GM19035 (cell line): ENCODE measurements around the gene POLE3.
A peak's percentile ranks its signal among the peaks of the same experiment; 100 is the strongest.
"Not testable (repeated sequence)": the region's sequence is repeated elsewhere in the genome, so short reads cannot be mapped to it uniquely, and the experiment has no call there.

Experiments
- ATAC-seq: cut with Tn5 transposase; IDR thresholded peaks from one replicate; pipeline ENCODE4 v1.9.1; 2021; ENCODE audit not compliant: unreplicated experiment

POLE3 gene

DNA sequence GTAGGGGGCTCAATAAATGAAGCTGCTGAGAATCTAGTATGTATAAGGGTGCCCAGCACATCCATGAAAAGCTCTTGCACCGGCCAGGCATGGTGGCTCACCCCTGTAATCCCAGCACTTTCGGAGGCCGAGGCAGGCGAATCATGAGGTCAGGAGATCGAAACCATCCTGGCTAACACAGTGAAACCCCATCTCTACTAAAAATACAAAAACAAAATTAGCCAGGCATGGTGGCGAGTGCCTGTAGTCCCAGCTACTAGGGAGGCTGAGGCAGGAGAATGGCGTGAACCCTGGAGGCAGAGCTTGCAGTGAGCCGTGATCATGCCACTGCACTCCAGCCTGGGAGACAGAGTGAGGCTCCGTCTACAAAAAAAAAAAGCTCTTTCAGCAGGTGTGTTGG lies 4.1 kb downstream of the POLE3 start:
- ATAC-seq: not testable (repeated sequence)

DNA sequence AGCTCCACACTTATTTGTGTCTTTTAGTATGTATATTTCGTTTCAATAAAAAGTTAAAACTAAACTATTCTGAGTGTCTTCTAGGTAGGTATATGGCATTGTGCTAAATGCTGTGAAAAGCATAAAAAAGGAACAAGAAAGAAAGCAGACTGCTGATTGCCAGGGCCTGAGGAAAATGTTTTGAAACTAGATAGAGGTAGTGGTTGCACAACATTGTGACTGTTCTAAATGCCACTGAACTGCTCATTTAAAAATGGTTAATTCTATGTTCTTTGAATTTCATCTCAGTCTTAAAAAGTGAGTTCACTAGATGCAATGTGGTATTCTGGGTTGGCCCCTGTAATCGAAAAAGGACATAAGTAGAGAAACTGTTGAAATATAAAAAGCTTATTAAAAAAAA lies 6.8 kb downstream of the POLE3 start:
- ATAC-seq: no peak

DNA sequence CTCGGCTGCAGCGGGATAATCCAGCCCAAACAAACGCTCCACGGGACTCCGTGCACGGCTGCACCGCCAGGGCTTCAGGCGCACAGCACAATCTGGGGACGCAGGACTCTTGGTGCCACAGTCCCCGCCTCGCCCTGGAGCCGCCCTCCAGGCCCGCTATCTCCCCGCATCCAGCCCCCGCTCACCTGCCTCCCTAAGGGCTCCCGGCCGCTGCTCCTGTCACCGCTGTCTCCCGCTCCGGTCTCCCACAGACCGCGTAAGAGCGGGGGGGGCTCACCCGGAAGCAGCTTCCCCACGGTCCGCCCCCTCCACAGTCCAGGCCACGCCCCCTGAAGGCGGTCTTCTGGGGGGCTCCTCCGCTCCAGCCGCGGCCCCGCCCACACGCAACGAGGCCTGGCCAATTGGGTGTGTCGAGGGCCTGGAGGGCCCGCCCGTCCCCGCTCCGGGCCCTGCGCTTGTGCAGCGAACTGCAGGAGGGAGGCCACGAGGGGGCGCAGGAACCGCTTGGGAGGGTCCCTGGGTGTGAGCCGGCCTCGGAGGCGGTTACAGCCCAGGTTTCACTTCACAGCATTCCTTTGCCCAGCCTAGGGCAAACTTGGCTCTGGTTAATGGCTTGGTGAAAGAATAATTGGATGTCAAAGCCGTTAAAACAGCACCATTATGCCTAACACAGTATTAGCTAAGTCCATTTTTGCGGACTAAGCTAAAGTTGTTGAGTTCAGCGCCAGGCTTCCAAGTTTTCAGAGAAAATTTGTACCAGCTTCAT lies 9.3 kb downstream of the POLE3 start, which contains the start of gene ALAD:
Gene ALAD (minus strand): TSS at position 258 of the 766 bp plus-strand sequence. CDS start 7,725 bp downstream, outside the sequence.
- peak; percentile 99 for ATAC-seq

DNA sequence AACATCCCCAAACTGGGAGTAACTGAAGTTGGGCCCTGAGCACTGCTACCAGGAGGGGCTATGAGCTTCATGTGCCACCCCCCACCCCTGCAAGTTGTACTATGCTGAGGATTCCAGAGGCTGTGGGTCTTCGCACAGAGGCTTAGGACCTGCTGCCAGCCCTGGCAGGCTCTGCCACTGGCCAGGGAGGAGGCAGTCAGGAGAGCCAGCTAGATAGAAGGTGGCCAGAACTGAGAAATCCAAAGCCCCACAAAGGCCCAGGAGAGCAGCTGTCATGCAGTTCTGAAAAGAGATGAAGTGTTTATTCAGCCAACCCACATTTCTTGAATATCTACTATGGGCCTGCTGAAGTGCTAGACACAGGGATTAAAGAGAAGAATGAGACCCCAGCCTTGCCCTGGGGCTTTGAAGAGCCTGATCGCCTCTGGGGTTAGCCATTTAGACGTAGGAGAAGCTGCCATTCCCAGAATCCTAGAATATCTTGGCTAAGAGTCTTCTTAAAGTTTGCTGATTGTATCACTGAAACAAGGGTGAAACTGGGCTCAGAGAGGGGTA lies 10.8 kb downstream of the POLE3 start:
- ATAC-seq: no peak

DNA sequence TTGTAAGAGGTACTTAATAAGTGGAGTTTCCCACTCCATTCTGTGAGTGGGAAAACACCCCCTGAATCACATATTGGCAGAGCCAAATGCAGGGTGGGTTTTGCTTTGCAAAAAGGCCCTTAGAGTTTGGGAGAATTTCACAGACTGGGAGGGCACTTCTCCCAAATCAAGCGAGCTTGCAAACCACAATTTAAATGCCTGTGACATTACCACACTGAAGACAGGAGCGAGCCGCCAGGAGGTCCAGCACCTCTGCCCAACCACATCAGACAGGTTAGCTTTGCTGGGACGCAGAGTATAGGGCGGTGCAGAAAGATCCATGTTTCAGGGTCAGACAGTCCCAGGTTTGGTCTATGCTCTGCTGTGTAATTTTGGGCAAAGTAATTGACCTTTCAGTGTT lies 11.7 kb downstream of the POLE3 start:
- ATAC-seq: no peak

DNA sequence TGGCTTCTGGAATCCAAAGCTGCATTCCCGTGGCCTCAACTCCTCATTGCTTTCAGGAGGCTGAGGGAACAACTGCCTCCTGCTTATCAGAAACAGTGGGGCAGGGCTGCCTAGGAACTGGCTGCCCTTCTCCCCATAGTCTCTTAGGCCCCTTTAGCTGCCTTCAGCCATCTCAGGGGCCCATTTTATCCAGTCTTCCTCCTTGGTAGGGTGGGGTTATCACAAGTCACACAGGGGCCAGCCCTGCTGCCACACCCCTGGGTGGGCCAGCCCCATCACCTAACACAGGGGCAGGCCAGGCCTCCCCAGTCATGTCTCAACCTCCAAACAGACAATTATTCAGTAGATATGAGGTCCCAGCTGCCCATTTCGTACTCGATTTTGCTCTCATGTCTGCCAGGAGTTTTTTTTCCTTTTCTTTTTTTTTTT lies 13.3 kb downstream of the POLE3 start:
- no peak for ATAC-seq

DNA sequence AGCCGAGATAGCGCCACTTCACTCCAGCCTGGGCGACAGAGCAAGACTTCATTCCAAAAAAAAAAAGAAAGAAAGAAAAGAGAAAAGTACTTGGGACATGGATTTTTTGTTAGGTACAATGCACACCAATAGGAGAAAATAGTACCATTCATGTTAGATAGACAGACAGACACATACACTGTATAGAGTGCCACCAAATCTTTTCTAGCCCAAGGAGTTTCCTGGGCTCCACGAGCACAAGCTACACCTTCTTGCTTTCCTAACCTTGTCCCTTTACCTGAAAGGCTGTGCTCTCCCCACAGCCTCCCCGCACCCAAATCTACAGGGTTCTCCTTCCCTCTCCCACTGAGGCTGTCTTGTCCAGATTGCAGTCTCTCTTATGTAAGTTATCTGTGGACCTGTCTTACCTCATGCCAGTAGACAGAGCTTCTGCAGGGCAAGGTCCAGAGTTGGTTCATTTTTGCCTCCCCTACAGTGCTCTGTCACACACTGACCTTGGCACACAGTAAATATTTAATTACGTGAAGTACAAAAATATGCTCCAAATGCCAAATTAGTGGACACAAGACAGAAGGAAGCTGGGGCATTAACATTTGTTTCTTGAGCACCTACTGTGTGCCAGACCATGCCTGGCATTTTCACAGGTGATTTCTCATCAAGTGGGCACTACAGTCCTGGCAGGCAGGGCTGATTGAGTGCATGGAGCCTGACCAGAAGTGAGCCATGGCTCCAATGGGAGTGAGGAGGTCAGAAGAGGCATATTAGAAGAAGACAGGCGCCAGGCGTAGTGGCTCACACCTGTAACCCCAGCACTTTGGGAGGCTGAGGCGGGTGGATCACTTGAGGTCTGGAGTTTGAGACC lies 15.2 kb downstream of the POLE3 start:
- no peak for ATAC-seq

DNA sequence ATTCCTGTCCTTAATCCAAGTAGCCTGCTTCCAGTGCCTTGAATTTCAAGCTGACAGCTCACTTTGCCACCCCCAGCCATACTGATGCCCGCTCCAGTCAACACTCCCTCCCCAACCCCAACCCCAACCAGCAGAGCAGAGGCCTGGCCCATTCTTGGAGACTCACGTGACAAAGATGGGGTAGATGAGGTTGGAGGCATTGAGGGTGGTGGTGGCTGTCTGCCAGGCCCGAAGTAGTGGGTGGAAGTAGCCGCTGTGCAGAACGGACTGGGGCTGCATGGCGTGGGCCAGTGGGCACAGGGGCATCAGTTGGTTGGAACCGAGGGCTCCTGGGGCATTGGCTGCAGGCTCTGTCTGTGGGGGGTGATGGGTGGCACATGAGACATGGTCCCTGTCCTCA lies 17.2 kb downstream of the POLE3 start:
- ATAC-seq: no peak

DNA sequence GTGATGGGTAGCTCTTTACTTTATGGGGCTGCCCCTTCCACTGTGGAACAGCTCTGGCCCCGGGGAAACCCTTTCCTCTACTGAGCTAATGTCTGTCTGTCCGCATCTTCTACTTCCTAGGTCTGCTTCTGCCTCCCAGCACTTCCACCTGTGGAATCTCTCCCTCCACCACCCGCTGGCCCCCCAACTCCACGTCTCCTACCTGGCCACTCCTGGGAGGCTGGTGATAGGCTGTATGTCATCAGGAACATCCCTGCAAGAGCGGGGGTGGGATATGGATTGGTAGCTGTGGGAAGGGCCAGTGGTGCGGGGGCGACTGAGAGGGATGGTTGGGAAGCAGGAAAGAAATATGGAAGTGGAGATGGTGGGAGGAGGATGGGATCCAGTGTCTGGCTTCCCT lies 18.6 kb downstream of the POLE3 start:
- ATAC-seq: no peak

DNA sequence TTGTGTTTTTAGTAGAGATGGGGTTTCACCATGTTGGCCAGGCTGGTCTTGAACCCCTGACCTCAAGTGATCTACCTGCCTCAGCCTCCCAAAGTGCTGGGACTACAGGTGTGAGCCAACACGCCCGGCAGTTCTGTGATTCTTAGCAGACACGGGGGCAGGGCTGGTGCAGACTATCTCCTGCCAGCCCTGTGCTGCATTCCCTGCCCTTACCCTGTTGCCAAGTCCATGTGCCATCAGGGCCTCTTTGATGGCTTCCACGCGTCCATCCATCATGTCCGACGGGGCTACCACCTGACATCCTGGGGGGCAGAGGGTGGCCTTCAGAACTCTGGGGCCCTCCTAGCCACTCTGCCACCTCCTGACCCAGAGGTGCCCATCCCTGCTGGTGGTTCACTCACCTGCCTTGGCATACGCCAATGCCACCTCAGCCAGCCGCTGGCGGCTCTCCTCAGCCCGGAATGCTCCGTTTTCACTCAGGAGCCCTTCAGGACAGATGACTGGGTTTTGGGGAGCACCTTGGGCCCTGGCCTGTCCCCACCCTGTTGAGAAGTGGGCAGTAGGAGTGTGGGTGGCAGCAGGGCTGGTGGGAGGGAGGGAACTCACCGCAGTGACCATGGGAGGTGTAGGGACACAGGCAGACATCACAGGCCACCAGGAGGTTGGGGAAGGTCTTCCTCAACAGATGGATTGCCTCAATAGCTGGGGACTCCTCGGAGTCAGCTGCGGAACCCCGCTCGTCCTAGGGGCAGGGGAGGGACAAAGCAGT lies 20.1 kb downstream of the POLE3 start:
- no peak for ATAC-seq

DNA sequence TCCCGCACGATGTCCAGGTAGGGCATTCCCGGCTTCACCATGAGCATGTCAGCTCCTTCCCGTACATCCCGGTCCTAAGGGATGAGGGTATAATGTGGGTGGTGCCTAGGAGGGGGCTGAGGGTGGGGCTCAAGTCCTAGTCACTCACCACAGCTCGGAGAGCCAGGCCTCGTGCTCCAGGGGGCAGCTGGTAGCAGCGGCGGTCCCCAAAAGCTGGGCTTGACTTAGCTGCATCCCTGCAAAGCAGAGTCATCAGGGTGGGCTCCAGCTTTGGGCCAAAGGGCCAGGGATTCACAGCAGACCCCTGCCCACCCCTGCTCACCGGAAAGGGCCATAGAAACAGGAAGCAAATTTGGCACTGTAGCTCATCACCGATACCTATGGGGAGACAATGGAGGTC lies 21.0 kb downstream of the POLE3 start:
- no peak for ATAC-seq

DNA sequence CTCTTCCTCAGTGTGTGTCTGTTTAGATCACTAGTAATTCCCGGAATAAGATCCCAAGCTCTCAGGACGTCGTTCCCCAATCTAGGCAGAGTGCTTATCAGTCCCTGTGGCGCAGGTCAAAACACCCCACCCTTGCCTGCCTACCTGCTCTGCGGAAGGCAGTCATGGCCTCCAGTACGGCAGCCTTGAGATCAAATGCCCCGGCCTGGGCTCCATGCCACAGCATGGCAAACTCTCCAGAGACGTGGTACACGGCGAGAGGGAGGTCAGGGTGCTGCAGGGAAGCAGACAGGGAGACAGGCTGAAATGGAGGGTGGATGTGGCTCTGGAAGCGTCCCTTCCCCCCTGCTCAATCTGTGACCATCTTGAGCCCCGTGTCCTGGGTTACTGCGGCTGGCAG lies 21.6 kb downstream of the POLE3 start:
- ATAC-seq: no peak

DNA sequence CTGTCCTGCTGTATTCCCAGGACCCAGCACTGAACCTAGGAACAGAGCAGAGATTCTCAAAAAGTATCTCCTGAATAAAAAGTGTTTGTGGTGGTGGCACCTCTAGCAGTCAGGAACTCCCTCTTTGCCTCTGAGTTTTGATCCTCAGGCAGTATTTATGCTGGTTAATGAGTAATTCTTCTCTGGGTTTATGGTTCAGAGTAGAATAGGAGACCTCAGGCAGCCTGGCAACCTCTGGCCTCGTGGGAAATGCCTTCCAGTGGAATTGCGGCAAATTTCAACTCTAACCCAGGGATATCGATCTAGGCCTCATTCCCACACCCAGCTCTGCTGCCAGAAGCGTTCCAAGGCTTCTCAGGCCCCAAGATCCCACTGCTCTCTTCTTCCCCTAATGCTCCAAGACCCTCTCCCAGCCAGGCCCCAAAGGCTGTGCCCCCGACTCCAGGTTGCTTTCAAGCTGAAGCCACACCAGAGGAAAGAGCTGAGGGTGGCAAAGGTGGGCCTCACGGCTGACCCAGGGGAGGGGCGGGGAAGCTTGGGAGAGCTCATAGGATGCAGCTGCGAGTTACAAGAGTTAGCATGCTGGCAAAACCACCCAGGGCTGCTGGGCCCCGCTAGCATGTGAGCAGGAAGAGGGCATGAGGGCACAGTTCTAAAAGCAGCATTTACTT lies 22.8 kb downstream of the POLE3 start:
- no peak for ATAC-seq

DNA sequence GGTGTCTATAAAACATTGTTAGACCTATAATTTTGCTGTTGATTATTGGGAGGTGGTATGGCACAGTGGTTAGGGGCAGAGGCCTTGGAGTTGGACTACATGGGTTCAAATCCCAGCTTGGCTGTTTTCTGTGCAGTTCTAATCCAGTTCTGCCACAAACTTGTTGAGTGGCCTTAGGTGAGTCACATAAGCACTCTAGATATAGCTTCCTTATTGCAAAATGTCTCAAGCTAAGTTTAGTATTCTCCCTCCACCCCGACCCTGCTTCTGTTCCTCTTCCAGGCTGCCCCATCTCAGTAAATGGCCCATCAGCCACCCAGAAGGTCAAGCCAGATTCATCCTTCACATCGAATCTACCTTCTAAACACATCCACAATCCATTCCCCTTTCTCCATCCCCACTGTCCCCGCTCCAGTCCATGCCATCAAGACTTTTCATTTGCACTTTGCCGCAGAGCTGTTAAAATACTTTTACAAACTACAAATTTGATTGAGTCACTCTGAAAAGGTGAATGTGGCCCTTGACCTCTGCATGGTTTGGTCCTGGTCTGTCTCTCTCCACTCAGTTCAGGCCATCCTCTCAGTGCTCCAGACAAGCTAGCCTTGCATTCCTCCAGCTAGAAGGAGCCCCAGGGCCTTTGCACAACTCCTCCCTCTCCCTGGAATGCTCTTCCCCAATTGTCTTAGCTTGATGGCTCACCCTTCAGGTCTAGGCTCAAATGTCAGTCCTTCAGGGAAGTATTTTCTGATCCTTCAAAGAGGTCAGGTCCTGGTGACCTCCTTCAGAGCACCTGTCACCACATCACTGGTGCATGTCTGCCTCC lies 23.7 kb downstream of the POLE3 start:
- ATAC-seq: no peak

DNA sequence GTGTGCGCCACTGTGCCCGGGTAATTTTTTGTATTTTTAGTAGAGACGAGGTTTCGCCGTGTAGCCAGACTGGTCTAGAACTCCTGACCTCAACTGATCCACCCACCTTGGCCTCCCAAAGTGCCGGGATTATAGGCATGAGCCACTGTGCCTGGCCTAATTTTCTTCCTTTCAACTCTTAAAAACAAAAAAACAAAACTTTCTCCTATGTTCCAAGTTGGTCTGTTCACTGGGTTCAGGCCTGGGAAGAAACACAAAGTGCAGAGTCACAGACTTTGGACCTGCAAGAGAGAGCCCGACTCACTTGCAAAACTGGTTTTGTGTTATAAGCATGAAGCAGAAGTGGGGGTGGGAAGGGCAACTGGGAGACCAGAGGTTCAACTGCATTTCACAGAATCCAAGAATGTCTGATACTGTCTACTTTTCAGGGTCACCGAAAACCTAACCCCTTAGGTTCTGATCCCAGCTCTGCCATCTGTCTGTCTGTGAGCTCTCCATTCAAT lies 28.5 kb downstream of the POLE3 start:
- no peak for ATAC-seq

DNA sequence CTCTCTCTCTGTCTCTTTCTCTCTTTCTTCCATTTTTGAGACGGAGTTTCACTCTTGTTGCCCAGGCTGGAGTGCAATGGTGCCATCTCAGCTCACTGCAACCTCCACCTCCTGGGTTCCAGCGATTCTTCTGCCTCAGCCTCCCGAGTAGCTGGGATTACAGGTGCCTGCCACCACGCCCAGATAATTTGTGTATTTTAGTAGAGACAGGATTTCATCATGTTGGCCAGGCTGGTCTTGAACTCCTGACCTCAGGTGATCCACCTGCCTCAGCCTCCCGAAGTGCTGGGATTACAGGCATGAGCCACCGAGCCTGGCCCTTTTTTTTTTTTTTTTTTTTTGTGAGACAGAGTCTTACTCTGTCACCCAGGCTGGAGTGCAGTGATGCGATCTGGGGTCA lies 29.0 kb downstream of the POLE3 start:
- not testable (repeated sequence) for ATAC-seq

DNA sequence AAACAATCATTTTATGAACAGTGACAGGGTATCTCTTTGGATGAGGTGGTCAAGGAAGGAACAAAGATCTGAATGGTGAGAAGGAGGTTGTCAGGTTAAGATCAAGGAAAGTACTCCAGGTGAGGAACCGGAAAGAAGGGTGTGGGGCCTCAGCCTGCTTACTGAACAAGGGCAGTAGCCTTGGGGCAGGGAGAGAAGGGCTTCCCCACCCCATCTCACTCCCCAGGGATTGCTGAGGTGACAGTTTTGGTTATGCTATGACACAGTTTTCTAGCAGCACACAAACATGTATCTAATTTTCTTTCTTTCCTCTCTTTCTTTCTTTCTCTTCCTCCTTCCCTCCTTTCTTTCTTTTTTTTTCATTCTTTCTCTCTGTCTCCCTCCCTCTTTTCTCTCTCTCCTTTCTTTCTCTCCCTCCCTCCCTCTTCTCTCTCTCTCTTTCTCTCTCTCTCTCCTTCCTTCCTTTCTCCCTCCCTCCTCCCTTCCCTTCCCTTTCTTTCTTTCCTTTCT lies 29.6 kb downstream of the POLE3 start:
- ATAC-seq: peak; percentile 43

DNA sequence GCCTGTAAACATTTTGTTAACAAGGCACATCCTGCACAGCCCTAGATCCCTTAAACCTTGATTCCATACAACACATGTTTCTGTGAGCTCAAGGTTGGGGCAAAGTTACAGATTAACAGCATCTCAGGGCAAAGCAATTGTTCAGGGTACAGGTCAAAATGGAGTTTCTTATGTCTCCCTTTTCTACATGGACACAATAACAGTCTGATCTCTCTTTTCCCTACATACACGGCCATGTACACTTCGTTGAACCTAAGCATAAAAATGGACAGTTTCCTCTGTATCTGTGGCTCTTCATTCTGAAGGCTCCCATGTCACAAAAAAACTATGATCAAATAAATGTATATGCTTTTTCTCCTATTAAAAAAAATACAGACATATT lies 30.7 kb downstream of the POLE3 start:
- not testable (repeated sequence) for ATAC-seq

DNA sequence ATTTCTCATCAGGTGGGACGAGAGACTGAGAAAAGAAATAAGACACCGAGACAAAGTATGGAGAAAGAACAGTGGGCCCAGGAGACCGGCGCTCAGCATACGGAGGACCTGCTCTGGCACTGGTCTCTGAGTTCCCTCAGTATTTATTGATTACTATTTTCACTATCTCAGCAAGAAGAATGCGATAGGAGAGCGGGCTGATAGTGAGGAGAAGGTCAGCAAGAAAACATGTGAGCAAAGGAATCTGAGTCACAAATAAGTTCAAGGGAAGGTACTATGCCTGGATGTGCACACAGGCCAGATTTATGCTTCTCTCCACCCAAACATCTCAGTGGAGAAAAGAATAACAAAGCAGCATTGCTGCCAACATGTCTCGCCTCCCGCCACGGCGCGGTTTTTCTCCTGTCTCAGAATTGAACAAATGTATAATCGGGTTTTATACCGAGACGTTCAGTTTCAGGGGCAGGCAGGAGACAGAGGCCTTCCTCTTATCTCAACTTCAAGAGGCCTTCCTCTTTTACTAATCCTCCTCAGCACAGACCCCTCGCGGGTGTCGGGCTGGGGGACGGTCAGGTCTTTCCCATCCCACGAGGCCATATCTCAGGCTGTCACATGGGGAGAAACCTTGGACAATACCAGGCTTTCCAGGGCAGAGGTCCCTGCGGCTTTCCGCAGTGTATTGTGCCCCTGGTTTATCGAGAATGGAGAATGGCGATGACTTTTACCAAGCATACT lies 31.2 kb downstream of the POLE3 start:
- ATAC-seq: not testable (repeated sequence)
